SH-SY5Y (cell line): ENCODE results near the gene CCSER1.

Experiments
- GATA2 ChIP-seq: IDR thresholded peaks from 2 replicates; pipeline ENCODE4 v1.6.1; 2011; ENCODE audit warnings: mild to moderate bottlenecking, low read depth, low read length
- GATA3 ChIP-seq: IDR thresholded peaks from 2 replicates; pipeline ENCODE4 v1.6.1; 2011; ENCODE audit warnings: low read depth, mild to moderate bottlenecking, low read length, moderate library complexity

Gene CCSER1

DNA sequence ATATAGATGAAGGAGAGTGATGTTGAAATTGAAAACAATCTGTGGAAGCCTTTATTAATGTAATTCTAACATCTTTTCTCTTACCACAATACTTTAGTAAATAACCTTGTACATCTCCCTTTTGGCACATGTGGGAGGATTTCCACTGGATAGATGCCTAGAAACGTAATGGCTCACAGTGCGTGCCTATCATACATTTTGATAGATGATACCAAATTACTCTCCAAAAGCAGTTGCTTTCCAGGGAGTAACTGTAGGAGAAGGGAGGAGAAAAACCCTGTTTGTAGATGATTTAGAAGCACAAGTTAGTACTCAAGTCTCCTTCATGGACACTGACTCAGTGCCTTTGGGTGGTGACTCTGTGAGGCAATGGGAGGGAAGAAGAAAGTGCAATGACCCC lies 476.3 kb downstream of the CCSER1 start:
- TF ChIP-seq GATA2 (no peak), GATA3 (no peak)

DNA sequence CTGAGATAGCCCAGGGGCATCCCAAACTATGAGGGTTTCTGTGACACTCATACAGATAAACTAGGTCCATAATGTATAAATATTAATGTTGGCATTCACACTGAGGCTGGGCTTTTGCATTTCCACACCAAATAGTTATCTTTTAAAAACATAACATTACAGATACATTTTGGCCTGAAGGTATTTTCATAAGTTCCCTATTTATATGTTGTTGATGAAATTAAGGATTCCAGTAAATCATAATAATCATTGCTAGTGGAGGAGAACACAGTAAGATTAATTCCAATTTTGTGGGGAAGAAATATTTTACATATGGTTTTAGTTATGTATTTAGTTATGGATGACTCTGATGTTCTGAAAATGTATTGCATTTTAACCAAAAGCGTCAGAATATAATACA lies 479.6 kb downstream of the CCSER1 start:
- TF ChIP-seq GATA3, result no peak
- no peak for TF ChIP-seq GATA2

DNA sequence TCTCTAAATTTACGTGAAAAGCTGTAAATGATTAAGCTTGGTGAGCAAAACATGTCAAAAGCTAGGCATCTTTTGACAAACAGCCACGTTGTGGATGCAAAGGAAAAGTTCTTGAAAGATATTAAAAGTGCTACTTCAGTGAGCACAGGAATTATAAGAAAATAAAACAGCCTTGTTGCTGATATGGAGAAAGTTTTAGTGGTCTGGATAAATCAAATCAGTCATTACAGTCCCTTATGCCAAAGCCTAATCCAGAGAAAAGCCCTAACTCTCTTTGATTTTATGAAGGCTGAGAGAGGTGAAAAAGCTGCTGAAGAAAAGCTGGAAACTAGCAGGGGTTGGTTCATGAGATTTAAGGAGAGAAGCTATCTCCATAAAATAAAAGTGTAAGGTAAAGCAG lies 487.2 kb downstream of the CCSER1 start:
- no peak for TF ChIP-seq GATA3
- TF ChIP-seq GATA2, result no peak

DNA sequence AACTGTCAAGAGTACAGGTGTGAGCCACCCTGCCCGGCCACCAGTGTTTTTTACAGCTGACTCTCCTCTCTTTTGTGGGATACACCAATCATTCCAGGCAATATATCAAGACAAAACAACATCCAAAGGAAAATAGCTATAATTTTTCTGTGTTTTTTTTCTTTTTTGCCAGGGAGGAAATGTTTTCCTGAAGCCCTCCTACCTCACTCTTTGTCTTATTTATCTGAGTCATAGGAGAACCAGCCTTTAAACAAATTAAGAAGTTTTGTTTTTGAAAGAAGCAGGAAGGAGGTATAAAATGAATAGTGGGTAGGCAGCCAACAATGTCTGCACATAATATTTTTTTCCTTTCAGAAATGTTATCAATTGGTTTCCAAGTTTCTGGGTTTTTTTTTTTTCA lies 493.9 kb downstream of the CCSER1 start:
- no peak for TF ChIP-seq GATA2

DNA sequence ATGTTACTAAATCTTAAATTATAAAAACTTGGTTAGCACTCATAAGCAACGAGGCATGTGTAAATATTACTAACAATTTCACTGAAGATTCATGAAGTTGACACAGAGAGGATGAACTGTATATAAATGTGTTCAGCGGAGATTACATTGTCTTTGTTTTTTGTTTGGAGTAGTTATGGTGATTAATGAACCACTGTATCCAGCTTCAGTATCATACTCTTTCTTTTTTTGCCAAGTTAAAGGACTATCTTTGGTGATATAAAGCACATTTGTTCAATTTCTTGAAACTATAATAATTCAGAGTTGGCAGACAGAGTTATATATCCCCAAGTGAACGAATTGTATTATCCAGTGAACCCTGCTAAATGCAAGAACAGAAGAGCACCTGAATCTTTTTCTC lies 497.6 kb downstream of the CCSER1 start:
- no peak for TF ChIP-seq GATA2
- no peak for TF ChIP-seq GATA3

DNA sequence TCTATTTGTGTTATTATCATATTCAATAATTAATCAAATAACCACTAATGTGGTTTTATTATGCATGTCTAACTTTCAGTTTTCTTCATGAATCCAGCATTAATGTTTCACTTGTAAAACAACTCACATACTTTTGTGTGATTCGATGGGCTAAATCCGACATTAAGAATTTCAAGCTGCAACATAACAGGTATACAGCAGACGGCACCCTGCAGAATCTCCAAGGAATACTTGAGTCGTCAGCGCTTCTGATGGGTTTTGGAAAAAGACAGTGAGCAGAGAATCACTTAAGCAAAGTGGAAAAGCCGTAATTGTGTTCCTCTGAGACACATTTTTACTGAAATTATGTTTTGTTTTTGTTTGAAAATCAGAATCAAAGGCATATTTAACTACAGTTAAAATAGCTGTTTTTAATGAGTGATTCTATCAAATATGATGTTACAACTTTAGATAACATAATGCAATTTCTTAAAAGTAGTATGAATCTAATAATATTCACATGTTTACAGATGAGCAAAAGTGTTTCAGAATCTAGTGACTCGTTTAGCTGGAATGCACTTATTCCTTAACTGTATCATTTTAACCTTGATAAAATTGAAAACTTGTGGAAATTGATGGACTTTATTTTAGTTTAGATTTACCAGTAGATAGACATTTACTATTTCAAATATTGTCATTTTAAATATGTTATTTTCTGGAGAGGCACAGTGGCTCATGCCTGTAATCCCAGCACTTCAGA lies 514.8 kb downstream of the CCSER1 start:
- no peak for TF ChIP-seq GATA2
- no peak for TF ChIP-seq GATA3

DNA sequence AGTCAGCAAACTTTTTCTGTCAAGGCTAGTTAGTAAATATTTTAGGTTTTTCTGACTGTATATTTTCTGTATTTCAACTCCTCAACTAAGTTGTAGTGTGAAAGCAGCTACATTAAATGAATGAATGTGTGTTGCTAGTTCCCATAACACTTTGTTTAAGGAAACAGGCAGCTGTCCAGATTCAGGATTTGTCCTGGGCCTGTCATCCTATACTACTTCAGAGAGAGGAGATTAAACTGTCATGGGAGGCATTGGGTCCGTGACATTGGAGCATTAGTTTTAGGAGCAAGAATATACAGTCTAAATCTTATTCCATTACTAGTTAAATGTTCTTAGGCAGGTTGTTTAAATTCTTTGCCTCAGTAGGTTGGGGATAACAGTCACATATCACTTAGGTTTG lies 516.0 kb downstream of the CCSER1 start:
- no peak for TF ChIP-seq GATA2
- TF ChIP-seq GATA3, result no peak

DNA sequence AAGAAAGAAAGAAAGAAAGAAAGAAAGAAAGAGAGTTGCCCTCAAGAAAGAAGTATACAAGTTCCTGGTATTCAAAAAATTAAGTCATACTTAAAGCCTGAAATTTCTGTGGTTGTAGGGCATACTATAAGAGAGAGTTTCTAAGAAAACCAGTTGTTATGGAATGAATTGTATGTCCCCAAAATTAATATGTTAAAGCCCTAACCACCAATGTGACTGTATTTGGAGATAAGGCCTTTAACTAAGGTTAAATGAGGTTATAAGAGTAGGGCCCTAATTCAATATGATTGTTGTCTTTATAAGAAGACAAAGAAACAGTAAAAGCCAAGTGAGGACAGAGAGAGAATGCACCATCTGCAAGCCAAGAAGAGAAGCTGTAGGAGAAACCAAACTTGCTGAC lies 521.1 kb downstream of the CCSER1 start:
- TF ChIP-seq GATA3 (no peak), GATA2 (no peak)

DNA sequence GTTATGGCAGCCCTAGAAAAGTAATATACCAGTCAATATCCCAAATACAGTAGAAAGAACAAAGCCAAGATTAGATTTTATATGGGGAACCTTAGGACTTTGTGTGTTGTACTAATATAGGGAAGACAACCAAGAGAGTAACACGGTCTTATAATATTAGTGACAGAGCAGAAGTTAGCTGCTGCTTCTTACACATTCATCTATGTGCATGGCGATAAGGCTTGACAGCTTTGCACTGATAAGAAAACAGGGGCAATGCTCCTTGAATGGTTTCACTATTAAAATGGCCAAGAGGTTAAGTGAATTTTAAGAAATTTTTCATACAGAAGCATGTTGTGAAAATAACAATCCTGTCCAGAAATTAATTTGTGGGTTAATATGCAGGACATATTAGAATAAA lies 521.6 kb downstream of the CCSER1 start:
- TF ChIP-seq GATA3, result no peak
- TF ChIP-seq GATA2, result no peak

DNA sequence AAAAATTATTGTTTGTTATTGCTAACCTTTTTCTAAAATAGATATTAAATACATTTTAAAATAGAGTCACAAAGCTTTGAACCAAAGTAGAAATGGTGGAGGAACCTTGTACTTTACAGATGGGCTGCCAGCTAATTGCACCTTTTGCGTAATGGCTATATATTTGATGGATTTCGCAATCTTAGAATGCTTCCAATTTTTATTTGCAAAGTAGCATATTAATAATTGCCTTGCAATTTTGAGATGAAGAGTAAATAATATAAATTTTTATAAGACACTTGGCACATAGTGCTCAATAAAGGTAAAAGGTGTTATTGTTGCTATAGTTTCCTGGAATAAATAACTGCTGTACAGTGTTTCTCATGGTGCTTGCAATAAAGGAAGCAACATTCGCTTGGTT lies 533.5 kb downstream of the CCSER1 start:
- TF ChIP-seq GATA2, result no peak
- TF ChIP-seq GATA3, result no peak

DNA sequence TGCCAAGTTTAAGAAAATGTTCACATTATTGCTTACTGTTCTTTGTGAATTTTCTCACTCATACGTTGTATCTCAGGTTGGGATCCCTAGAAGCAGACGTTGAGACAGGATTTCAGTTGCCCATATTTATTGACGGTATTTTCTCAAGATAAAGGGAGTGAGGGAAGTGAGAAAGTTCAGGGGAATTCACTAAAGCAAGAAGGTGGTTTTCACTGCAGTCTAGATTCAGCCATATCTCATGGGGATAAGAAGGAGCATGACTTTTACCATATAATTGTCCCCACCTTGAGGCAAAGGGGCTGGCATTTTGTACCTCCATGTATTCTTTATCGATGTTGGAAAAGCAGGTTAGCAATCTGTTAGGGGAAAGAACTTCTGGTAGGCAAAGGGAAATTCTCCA lies 543.0 kb downstream of the CCSER1 start:
- TF ChIP-seq GATA2 (no peak), GATA3 (no peak)

DNA sequence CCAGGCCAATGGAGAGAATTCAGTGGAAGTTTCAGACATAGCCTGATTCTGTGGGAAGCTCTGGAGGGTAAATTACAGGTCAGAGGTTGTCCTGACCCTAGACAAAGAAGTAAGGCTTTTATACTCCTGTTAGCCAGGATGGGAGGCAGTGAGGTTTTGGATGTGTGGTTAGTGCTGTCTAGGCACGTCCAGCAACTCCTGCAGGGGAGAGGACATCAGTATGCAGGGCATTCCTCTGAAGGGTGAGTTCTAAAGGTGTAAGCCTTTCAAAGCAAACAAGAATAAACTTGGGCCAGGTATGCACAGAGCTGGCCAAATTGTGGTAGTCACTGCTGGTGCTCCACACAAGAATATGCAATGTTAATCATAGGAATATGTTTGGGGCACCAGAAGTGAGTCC lies 562.5 kb downstream of the CCSER1 start:
- TF ChIP-seq GATA2, result no peak
- TF ChIP-seq GATA3, result no peak

DNA sequence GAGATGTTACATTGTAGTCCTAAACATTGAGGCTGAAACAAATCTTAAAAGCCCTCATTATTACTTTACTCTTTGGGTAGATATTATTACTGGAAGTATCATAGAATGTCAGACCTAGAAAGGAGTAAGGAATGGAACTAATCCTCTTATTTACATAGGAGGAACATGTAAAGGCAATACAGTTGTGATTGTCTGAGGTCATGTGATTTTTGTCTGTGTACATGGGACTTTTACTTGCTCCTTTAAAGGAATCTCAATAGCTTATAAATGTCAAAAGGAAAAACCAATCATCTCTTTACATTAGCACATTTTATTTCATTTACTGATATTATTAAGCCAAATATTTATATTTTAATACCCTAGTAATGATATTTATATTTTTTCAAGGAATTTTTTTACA lies 568.2 kb downstream of the CCSER1 start:
- TF ChIP-seq GATA3 (no peak), GATA2 (no peak)

DNA sequence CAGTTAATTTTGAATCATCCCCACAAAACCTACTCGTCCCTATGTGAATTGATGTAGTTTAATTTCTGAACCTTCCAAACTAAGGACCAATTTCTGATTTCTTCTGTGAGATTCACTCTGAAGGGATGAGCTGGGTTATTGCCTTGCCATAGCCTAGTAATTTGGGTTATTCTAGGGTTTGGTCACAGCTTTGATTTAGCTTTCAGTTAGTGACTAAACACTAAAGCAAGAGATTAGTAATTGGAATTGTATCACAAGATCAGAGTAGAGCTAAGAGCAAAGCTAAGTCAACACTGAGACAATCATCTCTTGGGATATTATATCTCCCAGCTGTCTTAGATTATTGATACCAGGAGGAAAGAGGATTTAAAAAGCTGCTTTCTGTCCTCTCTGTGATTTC lies 588.0 kb downstream of the CCSER1 start:
- no peak for TF ChIP-seq GATA2
- no peak for TF ChIP-seq GATA3

DNA sequence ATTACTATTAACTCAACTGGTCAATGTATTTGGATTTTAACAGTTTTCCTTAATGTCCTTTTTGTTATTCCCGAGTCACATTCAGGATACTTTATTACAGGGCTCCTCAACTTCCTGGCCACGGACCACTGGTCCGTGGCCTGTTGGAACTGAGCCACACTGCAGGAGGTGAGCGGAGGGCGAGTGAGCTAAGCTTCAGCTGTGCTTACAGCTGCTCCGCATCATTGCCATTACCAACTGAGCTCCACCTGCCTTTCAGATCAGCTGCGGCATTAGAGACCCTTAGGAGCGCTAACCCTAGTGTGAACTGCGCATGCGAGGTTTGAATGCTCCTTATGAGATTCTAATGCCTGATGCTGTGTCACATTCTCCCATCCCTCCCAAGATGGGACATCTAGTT lies 591.7 kb downstream of the CCSER1 start:
- TF ChIP-seq GATA3, result no peak
- TF ChIP-seq GATA2, result no peak

DNA sequence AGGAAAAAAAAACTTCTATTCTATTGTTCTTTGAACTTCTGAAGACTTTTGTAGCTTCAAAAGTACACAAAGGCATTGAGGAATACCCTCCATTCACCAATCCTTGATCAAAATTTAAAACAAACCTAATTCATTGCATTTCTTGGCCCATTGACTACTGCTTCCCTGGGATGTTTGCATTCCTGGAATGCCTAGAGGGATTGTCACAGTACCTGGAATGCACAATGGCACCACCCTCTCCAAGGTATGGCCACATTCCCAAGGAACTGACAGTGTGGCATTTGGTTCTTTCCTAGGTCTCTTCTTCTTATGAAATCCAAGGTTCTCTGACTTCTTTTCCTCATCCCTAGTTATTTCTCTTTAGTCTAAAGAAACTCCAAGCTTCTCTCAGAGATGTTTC lies 600.7 kb downstream of the CCSER1 start:
- no peak for TF ChIP-seq GATA3
